PC-9 (cell line): ENCODE results near the gene FAM117A.

Experiments used
- EZH2 ChIP-seq: fragments of 200-600 bp; sonication (generic); IDR thresholded peaks from 2 replicates; pipeline ENCODE4 v1.8.0; 2017; ENCODE audit warnings: antibody characterized with exemption, low read depth
- TF ChIP-seq, protein P1 (sequence below): fragments of 200-600 bp; sonication (generic); conservative IDR thresholded peaks from 2 replicates; pipeline ENCODE4 v1.6.1; 2017; ENCODE audit warnings: mixed run types, antibody characterized with exemption, mild to moderate bottlenecking, moderate library complexity

DNA sequence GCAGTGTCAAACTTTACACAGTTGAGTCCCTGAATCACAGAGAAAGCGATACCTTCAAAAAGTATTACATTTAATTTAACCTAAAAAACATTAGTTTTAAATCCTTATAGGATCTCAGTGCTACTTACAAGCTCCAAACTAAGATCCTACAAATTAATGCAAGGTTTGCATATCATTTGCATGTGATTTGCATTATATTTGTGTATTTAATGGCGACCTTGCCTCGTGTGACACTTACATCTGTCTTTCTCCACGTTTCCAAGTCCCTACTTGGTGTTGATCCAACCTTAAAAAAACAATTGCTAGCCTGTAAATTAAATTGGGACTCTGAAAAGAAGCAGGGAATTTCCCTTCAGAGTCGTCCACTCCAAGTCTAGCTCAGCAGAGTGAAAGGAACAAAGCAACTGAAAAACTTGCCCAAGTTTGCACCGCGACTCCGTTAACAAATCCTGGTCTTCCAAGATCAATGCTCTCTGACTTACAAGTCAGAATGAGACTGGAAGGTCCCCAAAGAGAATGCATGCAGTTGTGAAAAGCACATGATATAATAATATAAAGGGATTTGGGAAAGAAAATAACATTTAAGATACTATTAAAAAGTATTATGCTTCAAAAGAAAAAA, 739 bp upstream of the FAM117A start:
- TF ChIP-seq, protein P1, sequence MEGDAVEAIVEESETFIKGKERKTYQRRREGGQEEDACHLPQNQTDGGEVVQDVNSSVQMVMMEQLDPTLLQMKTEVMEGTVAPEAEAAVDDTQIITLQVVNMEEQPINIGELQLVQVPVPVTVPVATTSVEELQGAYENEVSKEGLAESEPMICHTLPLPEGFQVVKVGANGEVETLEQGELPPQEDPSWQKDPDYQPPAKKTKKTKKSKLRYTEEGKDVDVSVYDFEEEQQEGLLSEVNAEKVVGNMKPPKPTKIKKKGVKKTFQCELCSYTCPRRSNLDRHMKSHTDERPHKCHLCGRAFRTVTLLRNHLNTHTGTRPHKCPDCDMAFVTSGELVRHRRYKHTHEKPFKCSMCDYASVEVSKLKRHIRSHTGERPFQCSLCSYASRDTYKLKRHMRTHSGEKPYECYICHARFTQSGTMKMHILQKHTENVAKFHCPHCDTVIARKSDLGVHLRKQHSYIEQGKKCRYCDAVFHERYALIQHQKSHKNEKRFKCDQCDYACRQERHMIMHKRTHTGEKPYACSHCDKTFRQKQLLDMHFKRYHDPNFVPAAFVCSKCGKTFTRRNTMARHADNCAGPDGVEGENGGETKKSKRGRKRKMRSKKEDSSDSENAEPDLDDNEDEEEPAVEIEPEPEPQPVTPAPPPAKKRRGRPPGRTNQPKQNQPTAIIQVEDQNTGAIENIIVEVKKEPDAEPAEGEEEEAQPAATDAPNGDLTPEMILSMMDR, result no peak; the same call in 1 of the 2 replicates
- no peak for TF ChIP-seq EZH2
